ENCODE results near the gene GRID1.

DNA sequence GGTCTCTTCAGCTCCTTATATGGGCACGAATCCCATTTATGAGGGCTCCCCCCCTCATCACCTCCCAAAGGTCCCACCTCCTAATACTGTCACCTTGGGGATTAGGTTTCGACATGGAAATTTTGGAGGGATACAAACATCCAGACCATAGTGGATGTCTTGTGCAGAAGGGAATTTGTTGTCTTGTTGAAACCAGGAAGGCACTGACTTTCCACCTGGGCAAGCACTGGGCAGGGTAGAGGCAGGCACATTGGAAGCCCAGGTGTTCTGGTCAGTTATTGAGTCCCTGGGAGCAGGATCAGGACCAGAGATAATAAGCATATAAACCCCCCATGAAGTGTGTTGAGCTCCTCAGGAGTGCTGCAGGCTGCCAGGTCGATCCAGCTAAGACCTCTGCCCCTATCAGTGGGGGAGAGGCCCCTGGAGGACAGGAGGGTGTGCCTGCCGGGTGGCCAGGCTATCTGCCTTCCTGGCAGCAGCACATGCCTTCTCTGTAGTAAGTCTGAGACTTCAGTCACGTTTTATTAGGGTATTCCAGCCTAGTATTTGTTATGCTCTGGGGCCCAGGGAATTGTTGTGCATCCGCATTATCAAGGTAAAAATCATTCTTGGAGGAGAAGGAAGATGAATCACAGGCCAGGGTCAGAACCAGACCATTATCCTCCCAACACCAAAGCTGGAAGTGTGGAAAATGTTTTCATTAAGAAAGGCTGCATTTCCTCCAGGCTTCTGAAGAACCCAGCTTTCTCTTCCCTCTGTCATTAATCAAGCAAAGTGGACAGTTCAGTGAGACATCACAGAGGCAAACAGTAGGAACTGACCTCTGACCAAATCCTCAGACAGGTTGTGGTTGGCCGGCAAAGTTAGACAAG lies 503.1 kb downstream of the GRID1 start:
- TF ChIP-seq POLR2AphosphoS5 (IDR thresholded peaks at IDR 0.05; ENCODE audit: borderline replicate concordance, low read depth, low read length): no peak
- TF ChIP-seq EZH2 (IDR thresholded peaks at IDR 0.05): no peak
- TF ChIP-seq FOXP2 (optimal IDR thresholded peaks at IDR 0.05; ENCODE audit: control extremely low read depth, extremely low read length, insufficient read depth): no peak
